ENCODE measurements around the gene PGM1.

PGM1 gene

GRCh38 chr1:63674238-63674864 lies 81.1 kb downstream of the PGM1 start:
- TF ChIP-seq CTCF (IDR thresholded peaks at IDR 0.05; ENCODE audit: extremely low read depth, missing control alignments), result peak; percentile 35
- peak; percentile 53 for DNase-seq (ENCODE audit: low spot score)

- TF ChIP-seq CTCF (IDR thresholded peaks at IDR 0.05; ENCODE audit: extremely low read depth, missing control alignments), result no peak
- no peak for DNase-seq (ENCODE audit: low spot score)
Observed at GRCh38 chr1:63674865-63675419, 81.7 kb downstream of the PGM1 start.

GRCh38 chr1:63675420-63675931 lies 82.3 kb downstream of the PGM1 start:
- no peak for DNase-seq (ENCODE audit: low spot score)
- TF ChIP-seq CTCF (IDR thresholded peaks at IDR 0.05; ENCODE audit: extremely low read depth, missing control alignments), result no peak

- no peak for TF ChIP-seq CTCF (IDR thresholded peaks at IDR 0.05; ENCODE audit: extremely low read depth, missing control alignments)
- DNase-seq (ENCODE audit: low spot score), result no peak
Observed at GRCh38 chr1:63677497-63677896, 84.3 kb downstream of the PGM1 start.

- no peak for DNase-seq (ENCODE audit: low spot score)
- TF ChIP-seq CTCF (IDR thresholded peaks at IDR 0.05; ENCODE audit: extremely low read depth, missing control alignments), result no peak
Observed at GRCh38 chr1:63678200-63678599, 85.0 kb downstream of the PGM1 start.

- no peak for DNase-seq (ENCODE audit: low spot score)
- TF ChIP-seq CTCF (IDR thresholded peaks at IDR 0.05; ENCODE audit: extremely low read depth, missing control alignments), result no peak
Observed at GRCh38 chr1:63679076-63679475, 85.9 kb downstream of the PGM1 start.

- TF ChIP-seq CTCF (IDR thresholded peaks at IDR 0.05; ENCODE audit: extremely low read depth, missing control alignments), result no peak
- no peak for DNase-seq (ENCODE audit: low spot score)
Observed at GRCh38 chr1:63679589-63679988, 86.4 kb downstream of the PGM1 start.
